Thyroid gland (tissue), 4 donors: ENCODE results near the gene IFNA2.

Experiments used
- CTCF ChIP-seq, 6 experiments: fragments of 200-600 bp in 3 of 6; fragments of 450-650 bp in 3 of 6; sonication (generic) in 3 of 6; IDR thresholded peaks; one replicate each; pipeline ENCODE4 v1.5.1; 2016 to 2019; ENCODE audit warnings: antibody characterized with exemption in 6 of 6, mild to moderate bottlenecking in 2 of 6, inconsistent platforms in 1 of 6, moderate library complexity in 1 of 6
- POLR2A ChIP-seq, 2 donors: fragments of 450-650 bp; IDR thresholded peaks; one replicate each; pipeline ENCODE4 v1.6.1; 2017; ENCODE audit warnings: antibody characterized with exemption in 2 of 2, mild to moderate bottlenecking in 2 of 2, moderate library complexity in 1 of 2

- no peak for TF ChIP-seq CTCF (IDR thresholded peaks at IDR 0.05)
- TF ChIP-seq POLR2A (IDR thresholded peaks at IDR 0.05) = no peak
Measured at GRCh38 chr9:21413624-21414023, 28.4 kb upstream of the IFNA2 start.
